ENCODE results near the gene NHEJ1.
"Not testable (repeated sequence)": the region's sequence is repeated elsewhere in the genome, so short reads cannot be mapped to it uniquely, and the experiment has no call there.

Gene NHEJ1

DNA sequence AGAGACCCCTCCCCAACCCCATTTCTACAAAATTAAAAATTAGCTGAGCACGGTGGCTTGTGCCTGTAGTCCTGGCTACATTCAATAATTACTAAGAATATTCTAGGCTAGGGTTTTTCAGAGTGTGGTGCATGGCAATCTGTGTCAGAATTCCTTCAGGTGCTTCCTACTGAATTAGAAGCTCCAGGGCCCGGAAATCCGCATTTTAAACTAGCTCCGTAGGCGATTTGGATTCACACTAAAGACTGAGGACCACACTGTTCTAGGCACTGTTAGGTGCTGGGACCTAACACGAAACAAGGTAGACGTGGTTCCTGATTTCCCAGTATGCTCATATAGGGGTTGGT, 45.3 kb upstream of the NHEJ1 start:
- H3K9me3 ChIP-seq (ENCODE audit: control extremely low read depth in 1 of 5, control insufficient read depth in 4 of 5, insufficient read depth in 2 of 5, low read depth in 1 of 5, low read length in 4 of 5) = no peaks in the 10 kb centered on the region
- peak overlapping the region in 1 of 2 experiments; percentile 89 for H3K27ac ChIP-seq (ENCODE audit: insufficient read depth in 1 of 2, low read depth in 1 of 2, low read length in 2 of 2, poor library complexity in 1 of 2, severe bottlenecking in 2 of 2)
- H3K4me3 ChIP-seq (ENCODE audit: control insufficient read depth in 1 of 7, extremely low read depth in 1 of 7, insufficient read depth in 4 of 7, low read depth in 2 of 7, low read length in 6 of 7) = peak overlapping the region; percentile 38 to 90 (median 78)
- H3K4me1 ChIP-seq (ENCODE audit: control extremely low read depth in 1 of 4, control insufficient read depth in 4 of 4, insufficient read depth in 4 of 4, low read length in 3 of 4) = peaks cover 23 to 47% (median 46%) of the 10 kb centered on the region in 4 experiments
- POLR2A ChIA-PET = interaction anchor here (1.3 to 1.8 kb wide), 3 partner anchors 23 to 49 kb away, joined by 4 to 6 read pairs (median 4); partner anchors contain the start of genes ANKZF1 and ATG9A
- CTCF ChIA-PET = interaction anchor here (0.6 to 17.2 kb wide), 10 partner anchors 11 to 319 kb away, joined by 3 to 238 read pairs (median 4); partner anchors contain the start of genes CNPPD1, NHEJ1 and SLC23A3
- no peak for DNase-seq
- peaks cover 0 to 25% (median 4%) of the 10 kb centered on the region in 4 experiments for H3K36me3 ChIP-seq (ENCODE audit: control insufficient read depth in 4 of 4, insufficient read depth in 4 of 4, low read length in 3 of 4)
- H3K27me3 ChIP-seq (replicated peaks in 2 of 5; ENCODE audit: control insufficient read depth in 4 of 5, insufficient read depth in 5 of 5, low read length in 4 of 5) = no peaks in the 10 kb centered on the region
- WGBS (ENCODE audit: insufficient coverage) = 19% methylated on average over 6 of the region's 7 CpGs

DNA sequence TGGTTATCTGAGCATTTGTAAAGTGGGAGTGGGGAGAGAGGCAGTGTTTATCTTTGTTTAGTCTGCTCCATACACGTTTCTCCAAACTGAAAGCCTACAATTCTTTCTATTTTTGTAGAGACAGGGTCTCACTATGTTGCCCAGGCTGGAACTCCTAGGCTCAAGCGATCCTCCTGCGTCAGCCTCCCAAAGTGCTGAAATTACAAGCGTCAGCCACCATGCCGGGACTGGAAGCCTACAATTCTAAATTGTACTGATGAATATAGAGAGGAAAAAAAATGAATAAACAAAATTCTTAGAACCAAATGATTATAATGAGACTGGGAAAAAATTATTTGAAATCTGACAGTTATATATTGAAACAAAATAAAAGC, 44.5 kb upstream of the NHEJ1 start:
- POLR2A ChIA-PET = no interaction called here

DNA sequence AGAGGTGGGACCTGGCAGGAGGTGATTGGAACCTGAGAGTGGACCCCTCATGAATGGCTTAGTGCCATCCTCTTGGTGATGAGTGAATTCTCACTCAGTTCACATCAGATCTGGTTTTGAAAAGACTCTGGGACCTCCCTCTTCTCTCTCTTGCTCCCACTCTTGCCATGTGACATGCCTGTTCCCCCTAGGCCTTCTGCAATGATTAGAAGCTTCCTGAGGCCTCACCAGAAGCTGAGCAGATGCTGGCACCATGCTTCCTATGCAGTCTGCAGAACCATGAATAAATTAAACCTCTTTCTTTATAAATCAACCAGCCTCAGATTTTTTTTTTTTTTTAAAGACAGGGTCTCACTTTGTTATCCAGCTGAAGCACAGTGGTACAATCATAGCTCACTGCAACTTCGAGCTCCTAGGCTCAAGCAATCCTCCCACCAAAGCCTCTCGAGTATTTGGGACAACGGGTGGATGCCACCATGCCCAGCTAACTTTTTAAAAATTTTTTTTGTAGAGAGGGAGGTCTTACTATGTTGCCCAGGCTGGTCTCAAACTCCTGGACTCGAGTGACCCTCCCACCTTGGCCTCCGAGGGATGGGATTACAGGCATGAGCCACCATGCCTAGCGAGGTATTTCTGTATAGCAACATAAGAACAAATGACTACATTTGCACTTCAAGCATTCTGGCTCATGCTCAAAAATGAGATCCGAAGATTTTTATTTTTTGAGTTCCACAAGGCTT, 44.0 kb upstream of the NHEJ1 start:
- Histone ChIP-seq H3K36me3 (ENCODE audit: control insufficient read depth in 4 of 4, insufficient read depth in 4 of 4, low read length in 3 of 4) (peaks cover 0 to 20% (median 4%) of the 10 kb centered on the region in 4 experiments), H3K27ac (ENCODE audit: insufficient read depth in 1 of 2, low read depth in 1 of 2, low read length in 2 of 2, poor library complexity in 1 of 2, severe bottlenecking in 2 of 2) (no peak overlapping the region), H3K4me1 (ENCODE audit: control extremely low read depth in 1 of 4, control insufficient read depth in 4 of 4, insufficient read depth in 4 of 4, low read length in 3 of 4) (peaks cover 16 to 33% (median 32%) of the 10 kb centered on the region in 4 experiments), H3K27me3 (replicated peaks in 2 of 5; ENCODE audit: control insufficient read depth in 4 of 5, insufficient read depth in 5 of 5, low read length in 4 of 5) (no peaks in the 10 kb centered on the region), H3K4me3 (ENCODE audit: control insufficient read depth in 1 of 7, extremely low read depth in 1 of 7, insufficient read depth in 4 of 7, low read depth in 2 of 7, low read length in 6 of 7) (no peak overlapping the region), H3K9me3 (ENCODE audit: control extremely low read depth in 1 of 5, control insufficient read depth in 4 of 5, insufficient read depth in 2 of 5, low read depth in 1 of 5, low read length in 4 of 5) (no peaks in the 10 kb centered on the region)
- ChIA-PET CTCF (interaction anchor here (0.7 to 2.6 kb wide), 8 partner anchors 9 to 33 kb away, joined by 3 to 7 read pairs (median 4); partner anchors contain the start of gene CNPPD1), POLR2A (interaction anchor here (0.7 kb wide), 1 partner anchor 28 kb away, joined by 3 read pairs; the partner anchor contains the start of gene CNPPD1)
- WGBS (ENCODE audit: insufficient coverage) = 86% methylated on average over 3 of the region's 7 CpGs
- no peak for DNase-seq

More for the DNA sequence above, 44.5 kb upstream of the NHEJ1 start:
- H3K4me1 ChIP-seq (ENCODE audit: control extremely low read depth in 1 of 4, control insufficient read depth in 4 of 4, insufficient read depth in 4 of 4, low read length in 3 of 4) = peaks cover 22 to 39% (median 38%) of the 10 kb centered on the region in 4 experiments
- H3K27me3 ChIP-seq (replicated peaks in 2 of 5; ENCODE audit: control insufficient read depth in 4 of 5, insufficient read depth in 5 of 5, low read length in 4 of 5) = no peaks in the 10 kb centered on the region
- H3K4me3 ChIP-seq (ENCODE audit: control insufficient read depth in 1 of 7, extremely low read depth in 1 of 7, insufficient read depth in 4 of 7, low read depth in 2 of 7, low read length in 6 of 7) = no peak overlapping the region
- no peaks in the 10 kb centered on the region for H3K9me3 ChIP-seq (ENCODE audit: control extremely low read depth in 1 of 5, control insufficient read depth in 4 of 5, insufficient read depth in 2 of 5, low read depth in 1 of 5, low read length in 4 of 5)
- no peak for DNase-seq
- CTCF ChIA-PET = interaction anchor here (1.1 to 17.2 kb wide), 5 partner anchors 20 to 32 kb away, joined by 4 to 238 read pairs (median 4); partner anchors contain the start of genes CNPPD1 and SLC23A3
- WGBS (ENCODE audit: insufficient coverage) = 100% methylated on average over 3 of the region's 5 CpGs
- H3K36me3 ChIP-seq (ENCODE audit: control insufficient read depth in 4 of 4, insufficient read depth in 4 of 4, low read length in 3 of 4) = peaks cover 0 to 22% (median 4%) of the 10 kb centered on the region in 4 experiments
- no peak overlapping the region for H3K27ac ChIP-seq (ENCODE audit: insufficient read depth in 1 of 2, low read depth in 1 of 2, low read length in 2 of 2, poor library complexity in 1 of 2, severe bottlenecking in 2 of 2)

DNA sequence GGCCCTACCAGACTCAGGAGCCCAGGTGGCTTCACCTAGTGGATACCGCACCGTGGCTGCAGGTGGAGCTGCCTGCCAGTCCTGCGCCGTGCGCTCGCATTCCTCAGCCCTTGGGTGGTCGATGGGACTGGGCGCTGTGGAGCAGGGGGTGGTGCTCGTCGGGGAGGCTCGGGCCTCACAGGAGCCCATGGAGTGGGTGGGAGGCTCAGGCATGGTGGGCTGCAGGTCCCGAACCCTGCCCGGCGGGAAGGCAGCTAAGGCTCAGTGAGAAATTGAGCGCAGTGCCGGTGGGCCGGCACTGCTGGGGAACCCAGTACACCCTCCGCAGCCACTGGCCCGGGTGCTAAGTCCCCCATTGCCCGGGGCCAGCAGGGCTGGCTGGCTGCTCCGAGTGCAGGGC, 40.7 kb upstream of the NHEJ1 start:
- POLR2A ChIA-PET; DNase-seq; H3K4me1 ChIP-seq (ENCODE audit: control extremely low read depth in 1 of 4, control insufficient read depth in 4 of 4, insufficient read depth in 4 of 4, low read length in 3 of 4); H3K36me3 ChIP-seq (ENCODE audit: control insufficient read depth in 4 of 4, insufficient read depth in 4 of 4, low read length in 3 of 4); H3K27ac ChIP-seq (ENCODE audit: insufficient read depth in 1 of 2, low read depth in 1 of 2, low read length in 2 of 2, poor library complexity in 1 of 2, severe bottlenecking in 2 of 2); H3K27me3 ChIP-seq (replicated peaks in 2 of 5; ENCODE audit: control insufficient read depth in 4 of 5, insufficient read depth in 5 of 5, low read length in 4 of 5); H3K9me3 ChIP-seq (ENCODE audit: control extremely low read depth in 1 of 5, control insufficient read depth in 4 of 5, insufficient read depth in 2 of 5, low read depth in 1 of 5, low read length in 4 of 5); H3K4me3 ChIP-seq (ENCODE audit: control insufficient read depth in 1 of 7, extremely low read depth in 1 of 7, insufficient read depth in 4 of 7, low read depth in 2 of 7, low read length in 6 of 7): not testable (repeated sequence)
- CTCF ChIA-PET = interaction anchor here (0.7 to 3.2 kb wide), 4 partner anchors 18 to 47 kb away, joined by 3 to 13 read pairs (median 4); no protein-coding TSS in a partner anchor
- WGBS (ENCODE audit: insufficient coverage) = 79% methylated on average over 6 of the region's 21 CpGs

DNA sequence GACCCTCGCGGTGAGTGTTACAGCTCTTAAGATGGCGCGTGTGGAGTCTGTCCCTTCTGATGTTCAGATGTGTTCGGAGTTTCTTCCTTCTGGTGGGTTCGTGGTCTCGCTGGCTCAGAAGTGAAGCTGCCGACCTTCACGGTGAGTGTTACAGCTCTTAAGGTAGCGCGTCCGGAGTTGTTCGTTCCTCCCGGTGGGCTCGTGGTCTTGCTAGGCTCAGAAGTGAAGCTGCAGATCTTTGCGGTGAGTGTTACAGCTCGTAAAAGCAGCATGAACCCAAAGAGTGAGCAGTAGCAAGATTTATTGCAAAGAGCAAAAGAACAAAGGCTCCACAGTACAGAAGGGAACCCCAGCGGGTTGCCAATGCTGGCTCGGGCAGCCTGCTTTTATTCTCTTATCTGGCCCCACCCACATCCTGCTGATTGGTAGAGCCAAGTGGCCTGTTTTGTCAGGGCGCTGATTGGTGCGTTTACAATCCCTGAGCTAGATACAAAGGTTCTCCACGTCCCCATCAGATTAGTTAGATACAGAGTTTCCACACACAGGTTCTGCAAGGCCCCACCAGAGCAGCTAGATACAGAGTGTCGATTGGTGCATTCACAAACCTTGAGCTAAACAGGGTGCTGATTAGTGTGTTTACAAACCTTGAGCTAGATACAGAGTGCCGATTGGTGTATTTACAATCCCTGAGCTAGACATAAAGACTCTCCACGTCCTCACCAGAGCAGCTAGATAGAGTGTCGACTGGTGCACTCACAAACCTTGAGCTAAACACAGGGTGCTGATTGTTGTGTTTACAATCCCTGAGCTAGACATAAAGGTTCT, 40.1 kb upstream of the NHEJ1 start:
- H3K9me3 ChIP-seq (ENCODE audit: control extremely low read depth in 1 of 5, control insufficient read depth in 4 of 5, insufficient read depth in 2 of 5, low read depth in 1 of 5, low read length in 4 of 5); H3K36me3 ChIP-seq (ENCODE audit: control insufficient read depth in 4 of 4, insufficient read depth in 4 of 4, low read length in 3 of 4); H3K27me3 ChIP-seq (replicated peaks in 2 of 5; ENCODE audit: control insufficient read depth in 4 of 5, insufficient read depth in 5 of 5, low read length in 4 of 5); H3K4me3 ChIP-seq (ENCODE audit: control insufficient read depth in 1 of 7, extremely low read depth in 1 of 7, insufficient read depth in 4 of 7, low read depth in 2 of 7, low read length in 6 of 7); H3K4me1 ChIP-seq (ENCODE audit: control extremely low read depth in 1 of 4, control insufficient read depth in 4 of 4, insufficient read depth in 4 of 4, low read length in 3 of 4); POLR2A ChIA-PET; DNase-seq; H3K27ac ChIP-seq (ENCODE audit: insufficient read depth in 1 of 2, low read depth in 1 of 2, low read length in 2 of 2, poor library complexity in 1 of 2, severe bottlenecking in 2 of 2): not testable (repeated sequence)
- 90% methylated on average over 22 of the region's 26 CpGs for WGBS (ENCODE audit: insufficient coverage)
- CTCF ChIA-PET = interaction anchor here (0.6 to 3.2 kb wide), 7 partner anchors 12 to 47 kb away, joined by 3 to 13 read pairs (median 4); partner anchors contain the start of gene CNPPD1

DNA sequence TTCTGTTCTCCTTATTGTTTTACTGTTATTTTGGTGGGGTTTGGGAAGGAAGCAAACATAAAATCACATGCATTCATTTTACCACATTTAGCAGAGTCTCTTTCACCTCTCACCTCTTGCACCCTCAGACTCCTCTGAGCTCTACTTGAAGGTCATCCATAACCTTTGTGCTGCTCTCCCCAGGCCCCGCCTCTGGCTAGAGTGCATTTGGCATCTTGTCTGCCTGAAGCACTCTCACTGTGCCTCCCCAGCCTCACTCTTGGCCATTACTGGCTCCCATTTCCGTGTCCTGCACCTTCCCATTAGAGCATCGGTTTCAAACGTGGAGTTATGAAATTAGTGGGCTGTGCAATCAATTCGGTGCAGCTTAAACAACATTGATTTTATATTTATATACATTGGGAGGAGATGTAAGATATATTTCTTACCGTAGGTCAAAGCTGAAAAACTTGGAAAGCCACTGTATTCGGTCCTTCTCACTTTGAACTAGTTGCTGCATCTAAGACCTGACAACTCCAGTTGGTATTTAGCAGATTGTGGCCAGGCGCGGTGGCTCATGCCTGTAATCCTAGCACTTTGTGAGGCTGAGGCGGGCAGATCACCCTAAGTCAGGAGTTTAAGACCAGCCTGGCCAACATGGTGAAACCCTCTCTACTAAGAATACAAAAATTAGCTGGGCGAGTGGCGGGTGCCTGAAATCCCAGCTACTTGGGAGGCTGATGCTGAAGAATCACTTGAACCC, 39.0 kb upstream of the NHEJ1 start:
- no peak for DNase-seq
- Histone ChIP-seq H3K4me3 (ENCODE audit: control insufficient read depth in 1 of 7, extremely low read depth in 1 of 7, insufficient read depth in 4 of 7, low read depth in 2 of 7, low read length in 6 of 7) (no peak overlapping the region), H3K27ac (ENCODE audit: insufficient read depth in 1 of 2, low read depth in 1 of 2, low read length in 2 of 2, poor library complexity in 1 of 2, severe bottlenecking in 2 of 2) (no peak overlapping the region), H3K27me3 (replicated peaks in 2 of 5; ENCODE audit: control insufficient read depth in 4 of 5, insufficient read depth in 5 of 5, low read length in 4 of 5) (no peaks in the 10 kb centered on the region), H3K9me3 (ENCODE audit: control extremely low read depth in 1 of 5, control insufficient read depth in 4 of 5, insufficient read depth in 2 of 5, low read depth in 1 of 5, low read length in 4 of 5) (no peaks in the 10 kb centered on the region), H3K4me1 (ENCODE audit: control extremely low read depth in 1 of 4, control insufficient read depth in 4 of 4, insufficient read depth in 4 of 4, low read length in 3 of 4) (no peaks in the 10 kb centered on the region), H3K36me3 (ENCODE audit: control insufficient read depth in 4 of 4, insufficient read depth in 4 of 4, low read length in 3 of 4) (no peaks in the 10 kb centered on the region)
- WGBS (ENCODE audit: insufficient coverage) = 97% methylated on average over 6 of the region's 12 CpGs
- CTCF ChIA-PET = interaction anchor here (0.7 to 3.2 kb wide), 7 partner anchors 9 to 36 kb away, joined by 3 to 13 read pairs (median 3); partner anchors contain the start of gene CNPPD1
- POLR2A ChIA-PET = no interaction called here

All from common myeloid progenitor, CD34-positive (primary cell).